Mesendoderm (in vitro differentiated cells): Measurements from ENCODE around the gene ENAM.
"Not testable (repeated sequence)": the region's sequence is repeated elsewhere in the genome, so short reads cannot be mapped to it uniquely, and the experiment has no call there.

ENCODE experiments used
- DNase-seq: peaks from one replicate; pipeline ENCODE4 v3.0.0; 2013
- H2AK5ac ChIP-seq: 2 replicates; pipeline ENCODE4 v1.6.1; 2013; ENCODE audit warnings: low read length, inconsistent platforms
- H2BK120ac ChIP-seq: 2 replicates; pipeline ENCODE4 v1.6.1; 2013; ENCODE audit warnings: low read depth, mild to moderate bottlenecking, low read length, moderate library complexity, mixed read lengths
- H2BK15ac ChIP-seq: replicated peaks from 2 replicates; pipeline ENCODE4 v1.6.1; 2013; ENCODE audit warnings: low read depth, mild to moderate bottlenecking, moderate library complexity
- H2BK5ac ChIP-seq: 2 replicates; pipeline ENCODE4 v1.6.1; 2013; ENCODE audit warnings: low read length, inconsistent platforms
- H3K18ac ChIP-seq: 2 replicates; pipeline ENCODE4 v1.6.1; 2013; ENCODE audit warnings: mild to moderate bottlenecking, low read length, mixed read lengths
- H3K23ac ChIP-seq: one replicate; pipeline ENCODE4 v1.6.1; 2013; ENCODE audit warnings: low read length
- H3K27ac ChIP-seq: 2 replicates; pipeline ENCODE4 v1.5.1; 2013; ENCODE audit warnings: low read depth, mild to moderate bottlenecking, inconsistent platforms, low read length, moderate library complexity
- H3K27me3 ChIP-seq: 2 replicates; pipeline ENCODE4 v1.6.1; 2013; ENCODE audit warnings: low read length, control low read depth, mild to moderate bottlenecking, inconsistent platforms; ENCODE audit not compliant: insufficient read depth, poor library complexity
- H3K36me3 ChIP-seq: 2 replicates; pipeline ENCODE4 v1.6.1; 2013; ENCODE audit warnings: low read length, inconsistent platforms; ENCODE audit not compliant: control insufficient read depth, insufficient read depth
- H3K4ac ChIP-seq: one replicate; pipeline ENCODE4 v1.6.1; 2013; ENCODE audit warnings: low read depth, mild to moderate bottlenecking, low read length, moderate library complexity
- H3K4me1 ChIP-seq: 2 replicates; pipeline ENCODE4 v1.6.1; 2013; ENCODE audit warnings: low read depth, low read length, inconsistent platforms; ENCODE audit not compliant: control insufficient read depth
- H3K4me2 ChIP-seq: 2 replicates; pipeline ENCODE4 v1.6.1; 2013; ENCODE audit warnings: low read length
- H3K4me3 ChIP-seq: 2 replicates; pipeline ENCODE4 v1.5.1; 2013; ENCODE audit warnings: mild to moderate bottlenecking, low read length
- H3K56ac ChIP-seq: one replicate; pipeline ENCODE4 v1.6.1; 2013; ENCODE audit warnings: low read length
- H3K79me1 ChIP-seq: 2 replicates; pipeline ENCODE4 v1.6.1; 2013; ENCODE audit warnings: low read length, inconsistent platforms
- H3K79me2 ChIP-seq: 2 replicates; pipeline ENCODE4 v1.6.1; 2013; ENCODE audit warnings: mild to moderate bottlenecking, low read length; ENCODE audit not compliant: control insufficient read depth, insufficient read depth
- H3K9ac ChIP-seq: 2 replicates; pipeline ENCODE4 v1.6.1; 2013; ENCODE audit warnings: low read length, inconsistent platforms
- H4K5ac ChIP-seq: one replicate; pipeline ENCODE4 v1.6.1; 2013; ENCODE audit warnings: low read length
- H4K8ac ChIP-seq: one replicate; pipeline ENCODE4 v1.6.1; 2013; ENCODE audit warnings: low read depth, mild to moderate bottlenecking, control low read depth, low read length, moderate library complexity
- WGBS: extraction: QIAGEN DNeasy Blood & Tissue Kit; methylation state at CpG from one replicate; pipeline ENCODE4 v1.1.7; 2013; ENCODE audit warnings: low lambda C conversion rate, missing lambda C conversion rate; ENCODE audit not compliant: insufficient coverage; ENCODE audit errors: extremely low coverage; 5-methylcytosine and 5-hydroxymethylcytosine counted together

ENAM gene

DNA sequence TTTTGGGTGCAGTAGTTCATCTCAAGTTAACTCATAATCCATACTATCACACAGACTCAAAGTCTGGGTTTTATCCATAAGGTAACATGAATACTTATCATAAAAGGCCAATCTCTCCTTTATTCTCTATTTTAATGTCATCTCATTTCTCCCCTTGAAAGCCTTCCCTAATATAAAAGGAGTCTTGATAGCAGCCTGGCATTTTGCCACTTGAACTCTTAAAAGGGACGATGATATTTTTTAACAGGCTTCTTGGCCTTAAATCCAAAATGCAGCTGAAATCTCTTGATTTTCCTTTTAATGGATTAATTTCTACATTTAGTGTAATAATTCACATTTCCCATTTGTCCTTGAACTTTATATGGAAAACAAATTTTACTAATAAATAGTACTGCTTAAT is 46.2 kb downstream of the ENAM start:
- Histone ChIP-seq H3K4me2 (no peak overlapping the region), H3K23ac (no peak overlapping the region), H2BK5ac (no peak overlapping the region), H4K8ac (no peak overlapping the region), H2BK120ac (no peak overlapping the region), H3K4ac (no peak overlapping the region), H3K27me3 (no peaks in the 10 kb centered on the region), H3K27ac (no peak overlapping the region), H3K4me3 (no peak overlapping the region), H3K79me1 (no peaks in the 10 kb centered on the region), H3K9ac (no peak overlapping the region), H2BK15ac (no peak overlapping the region), H2AK5ac (no peak overlapping the region), H3K56ac (no peak overlapping the region), H3K4me1 (no peaks in the 10 kb centered on the region), H3K79me2 (no peaks in the 10 kb centered on the region), H4K5ac (no peak overlapping the region), H3K18ac (no peak overlapping the region), H3K36me3 (no peaks in the 10 kb centered on the region)
- DNase-seq, result no peak
- WGBS, result no CpG with 5 or more reads among the region's 1 CpG

DNA sequence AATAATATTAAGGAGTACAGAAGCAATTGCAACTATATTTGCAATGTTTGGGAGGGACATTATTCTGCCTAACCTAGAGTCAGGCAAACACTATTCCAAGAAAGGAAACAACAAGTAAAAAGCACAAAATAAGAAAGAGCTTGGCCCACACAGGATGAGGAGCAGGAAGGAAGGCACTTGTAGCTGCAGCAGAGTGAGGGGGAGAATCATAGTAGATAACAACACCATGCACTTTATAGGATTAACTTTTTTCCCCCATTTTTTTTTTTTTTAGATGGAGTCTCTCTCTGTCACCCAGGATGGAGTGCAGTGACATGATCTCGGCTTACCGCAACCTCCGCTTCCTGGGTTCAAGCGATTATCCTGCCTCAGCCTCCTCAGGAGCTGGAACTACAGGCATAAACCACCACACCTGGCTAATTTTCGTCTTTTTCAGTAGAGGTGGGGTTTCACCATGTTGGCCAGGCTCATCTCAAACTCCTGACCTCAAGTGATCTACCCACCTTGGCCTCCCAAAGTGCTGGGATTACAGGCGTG is 48.1 kb downstream of the ENAM start:
- WGBS, result no CpG with 5 or more reads among the region's 6 CpGs
- Histone ChIP-seq H3K4ac (no peak overlapping the region), H2BK15ac (no peak overlapping the region), H3K9ac (no peak overlapping the region), H3K79me1 (no peaks in the 10 kb centered on the region), H3K36me3 (no peaks in the 10 kb centered on the region), H3K18ac (no peak overlapping the region), H3K27ac (no peak overlapping the region), H4K8ac (no peak overlapping the region), H3K4me2 (no peak overlapping the region), H3K23ac (no peak overlapping the region), H3K27me3 (no peaks in the 10 kb centered on the region), H3K4me3 (no peak overlapping the region), H3K79me2 (no peaks in the 10 kb centered on the region), H2BK120ac (no peak overlapping the region), H3K56ac (no peak overlapping the region), H2BK5ac (no peak overlapping the region), H2AK5ac (no peak overlapping the region), H3K4me1 (no peaks in the 10 kb centered on the region), H4K5ac (no peak overlapping the region)
- DNase-seq, result no peak

DNA sequence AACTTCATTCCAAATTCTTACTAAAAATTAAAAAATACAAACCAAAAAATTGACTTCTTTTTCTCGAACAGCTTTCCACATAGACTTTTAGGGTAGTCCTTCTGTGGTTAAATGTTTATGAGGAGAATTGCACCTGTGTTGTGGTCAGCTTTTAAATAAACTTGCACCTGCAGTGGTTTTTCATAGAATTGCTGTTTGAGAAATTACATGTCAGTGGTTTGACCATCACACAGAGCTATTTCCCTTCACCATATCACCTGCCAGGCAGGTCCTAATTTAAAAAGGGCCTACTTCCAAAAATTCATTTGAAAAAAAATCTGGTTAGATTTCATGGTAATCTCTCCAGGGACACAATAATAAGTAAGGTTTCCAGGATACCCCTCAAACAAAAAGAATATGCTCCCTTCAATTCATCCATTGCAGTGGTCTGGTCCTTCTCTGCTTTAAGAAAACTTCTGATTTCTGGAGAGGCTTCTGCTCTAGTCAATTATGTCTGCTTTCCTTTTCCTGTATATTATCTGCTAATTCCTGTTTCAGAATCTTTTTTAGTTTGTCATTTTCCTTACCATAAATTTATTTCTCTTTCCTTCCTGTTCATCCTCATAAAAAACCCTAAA is 49.9 kb downstream of the ENAM start:
- 100% methylated on average over 1 of the region's 1 CpG for WGBS
- no peak overlapping the region for H2BK120ac ChIP-seq
- no peak overlapping the region for H3K4ac ChIP-seq
- H2BK5ac ChIP-seq, result no peak overlapping the region
- no peak overlapping the region for H4K8ac ChIP-seq
- no peak overlapping the region for H2BK15ac ChIP-seq
- no peaks in the 10 kb centered on the region for H3K36me3 ChIP-seq
- no peaks in the 10 kb centered on the region for H3K79me2 ChIP-seq
- H2AK5ac ChIP-seq, result no peak overlapping the region
- no peaks in the 10 kb centered on the region for H3K27me3 ChIP-seq
- no peak overlapping the region for H3K9ac ChIP-seq
- no peak for DNase-seq
- H3K18ac ChIP-seq, result no peak overlapping the region
- H3K23ac ChIP-seq, result no peak overlapping the region
- no peaks in the 10 kb centered on the region for H3K79me1 ChIP-seq
- H3K4me3 ChIP-seq, result no peak overlapping the region
- H3K56ac ChIP-seq, result no peak overlapping the region
- H3K4me1 ChIP-seq, result no peaks in the 10 kb centered on the region
- no peak overlapping the region for H3K27ac ChIP-seq
- no peak overlapping the region for H3K4me2 ChIP-seq
- H4K5ac ChIP-seq, result no peak overlapping the region

DNA sequence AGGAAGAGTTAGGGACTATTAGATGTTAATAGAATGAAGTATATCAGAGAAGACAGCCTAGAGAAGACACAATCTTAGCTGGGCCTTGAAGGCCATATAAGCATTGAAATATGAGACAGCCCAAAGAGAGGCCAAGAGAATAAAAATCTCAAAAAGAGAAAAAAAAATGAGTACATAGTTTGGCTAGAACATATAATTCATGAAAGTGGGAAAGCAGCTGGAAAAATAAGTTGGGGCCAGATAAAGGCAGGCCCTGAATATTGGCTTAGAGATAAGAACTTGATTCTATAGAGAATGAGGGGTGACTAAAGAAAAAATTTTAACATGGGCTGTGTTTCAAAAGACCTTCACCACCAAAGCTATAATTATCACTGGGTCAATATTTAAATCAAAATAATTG is 52.4 kb downstream of the ENAM start:
- no peak overlapping the region for H2BK5ac ChIP-seq
- no peaks in the 10 kb centered on the region for H3K79me1 ChIP-seq
- no peak overlapping the region for H3K4ac ChIP-seq
- H2BK15ac ChIP-seq, result no peak overlapping the region
- no peak overlapping the region for H4K8ac ChIP-seq
- H2BK120ac ChIP-seq, result no peak overlapping the region
- H3K18ac ChIP-seq, result no peak overlapping the region
- H3K27ac ChIP-seq, result no peak overlapping the region
- no peak overlapping the region for H2AK5ac ChIP-seq
- H3K23ac ChIP-seq, result no peak overlapping the region
- no peak overlapping the region for H3K56ac ChIP-seq
- DNase-seq, result no peak
- H3K4me3 ChIP-seq, result no peak overlapping the region
- H3K9ac ChIP-seq, result no peak overlapping the region
- H3K4me2 ChIP-seq, result no peak overlapping the region
- H3K27me3 ChIP-seq, result no peaks in the 10 kb centered on the region
- H3K79me2 ChIP-seq, result no peaks in the 10 kb centered on the region
- H3K36me3 ChIP-seq, result no peaks in the 10 kb centered on the region
- no peaks in the 10 kb centered on the region for H3K4me1 ChIP-seq
- H4K5ac ChIP-seq, result no peak overlapping the region

DNA sequence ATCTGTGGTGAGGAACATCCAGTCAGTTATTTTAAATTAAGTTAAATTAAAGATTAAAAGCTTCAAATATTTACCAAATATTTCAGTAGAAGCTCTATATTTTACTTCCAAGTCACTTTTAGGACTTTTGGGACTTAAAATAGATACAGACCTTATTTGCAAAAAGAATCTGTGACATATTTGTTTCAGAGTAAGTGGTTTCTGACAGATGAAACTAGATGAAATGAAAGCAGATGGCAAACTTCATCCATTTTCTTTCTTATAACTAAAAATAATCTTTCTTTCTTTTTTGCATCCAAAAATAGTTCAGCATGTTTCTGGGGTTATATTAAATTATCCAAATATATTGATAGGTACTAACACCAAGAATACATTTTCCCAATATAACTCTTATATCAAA is 53.2 kb downstream of the ENAM start:
- no peaks in the 10 kb centered on the region for H3K27me3 ChIP-seq

DNA sequence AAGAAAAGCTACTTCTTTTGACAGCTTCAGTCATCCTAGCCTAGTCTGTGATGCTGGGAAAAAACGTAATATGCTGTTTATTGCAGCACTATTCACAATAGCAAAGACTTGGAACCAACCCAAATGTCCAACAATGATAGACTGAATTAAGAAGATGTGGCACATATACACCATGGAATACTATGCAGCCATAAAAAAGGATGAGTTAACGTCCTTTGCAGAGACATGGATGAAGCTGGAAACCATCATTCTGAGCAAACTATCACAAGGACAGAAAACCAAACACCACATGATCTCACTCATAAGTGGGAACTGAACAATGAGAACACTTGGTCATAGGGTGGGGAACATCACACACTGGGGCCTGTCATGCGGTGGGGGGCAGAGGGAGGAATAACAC is 53.6 kb downstream of the ENAM start:
- H3K23ac ChIP-seq, H3K9ac ChIP-seq, DNase-seq, H3K4ac ChIP-seq, H4K5ac ChIP-seq, H4K8ac ChIP-seq, H3K27ac ChIP-seq, H3K18ac ChIP-seq, H3K4me3 ChIP-seq, H2BK15ac ChIP-seq, H3K79me2 ChIP-seq, H3K27me3 ChIP-seq, H3K79me1 ChIP-seq, H3K36me3 ChIP-seq, H3K56ac ChIP-seq, H2BK120ac ChIP-seq, H2AK5ac ChIP-seq, H3K4me1 ChIP-seq, H3K4me2 ChIP-seq, H2BK5ac ChIP-seq: not testable (repeated sequence)
- no CpG with 5 or more reads among the region's 3 CpGs for WGBS

More for the DNA sequence above, 53.2 kb downstream of the ENAM start:
- Histone ChIP-seq H2AK5ac (no peak overlapping the region), H3K4me1 (no peaks in the 10 kb centered on the region), H3K56ac (no peak overlapping the region), H3K79me1 (no peaks in the 10 kb centered on the region), H4K8ac (no peak overlapping the region), H2BK5ac (no peak overlapping the region), H3K9ac (no peak overlapping the region), H3K23ac (no peak overlapping the region), H2BK120ac (no peak overlapping the region), H3K4me3 (no peak overlapping the region), H3K18ac (no peak overlapping the region), H3K79me2 (no peaks in the 10 kb centered on the region), H2BK15ac (no peak overlapping the region), H3K27ac (no peak overlapping the region), H3K4me2 (no peak overlapping the region), H3K4ac (no peak overlapping the region), H3K36me3 (no peaks in the 10 kb centered on the region), H4K5ac (no peak overlapping the region)
- no peak for DNase-seq
